IMR-90 (cell line): ENCODE results near the gene CDKL5. TPM values are rescaled to one million over a fixed set of nuclear protein-coding genes. Genes with fewer than 3 reads are reported as not detected.
"Not testable (repeated sequence)": the region's sequence is repeated elsewhere in the genome, so short reads cannot be mapped to it uniquely, and the experiment has no call there.

Experiments
- ATAC-seq: fragments of 200-7000 bp; cut with Tn5 transposase; 2 replicates; pipeline ENCODE4 v1.9.1; 2020; ENCODE audit warnings: low read depth, mild to moderate bottlenecking, moderate library complexity
- BruUV-seq: library from RNA; stranded (reverse); fragments of 400-500 nt; replicated peaks from 2 replicates; lab custom pipeline; 2021; lab: Mats Ljungman, UMichigan
- CTCF ChIA-PET: fragments of 300-600 bp; formaldehyde crosslinking; extraction: SDS; loops from one replicate; lab custom pipeline; 2021; ENCODE audit warnings: antibody characterized with exemption; lab: Yijun Ruan, JAX
- POLR2A ChIA-PET: fragments of 300-600 bp; sonication (Branson Sonifier 250); formaldehyde crosslinking; loops from one replicate; lab custom pipeline; 2022; ENCODE audit warnings: antibody characterized with exemption; ENCODE audit not compliant: unreplicated experiment; lab: Charles Lee
- DNase-seq: peaks from one replicate; pipeline ENCODE4 v3.0.0; 2013
- H2AFZ ChIP-seq: replicated peaks from 2 replicates; pipeline ENCODE3; 2013; ENCODE audit warnings: low read length, mild to moderate bottlenecking; ENCODE audit not compliant: poor library complexity
- H2AK5ac ChIP-seq: 2 replicates; pipeline ENCODE4 v1.6.1; 2013; ENCODE audit warnings: low read depth, low read length, inconsistent platforms
- H2AK9ac ChIP-seq: replicated peaks from 2 replicates; pipeline ENCODE3; 2013; ENCODE audit warnings: mild to moderate bottlenecking, low read depth, low read length, moderate library complexity; ENCODE audit not compliant: poor library complexity
- H2BK120ac ChIP-seq: 2 replicates; pipeline ENCODE4 v1.6.1; 2013; ENCODE audit warnings: low read depth, low read length, inconsistent platforms
- H2BK15ac ChIP-seq: 3 replicates; pipeline ENCODE4 v1.6.1; 2013; ENCODE audit warnings: low read depth, low read length, inconsistent platforms
- H2BK20ac ChIP-seq: 2 replicates; pipeline ENCODE4 v1.6.1; 2013; ENCODE audit warnings: low read depth, mild to moderate bottlenecking, inconsistent platforms, low read length, moderate library complexity
- H2BK5ac ChIP-seq: 2 replicates; pipeline ENCODE4 v1.6.1; 2013; ENCODE audit warnings: mild to moderate bottlenecking, low read depth, low read length, inconsistent platforms; ENCODE audit not compliant: poor library complexity, severe bottlenecking
- H3K14ac ChIP-seq: replicated peaks from 2 replicates; pipeline ENCODE4 v1.6.1; 2013; ENCODE audit warnings: low read depth, low read length, inconsistent platforms
- H3K18ac ChIP-seq: 2 replicates; pipeline ENCODE4 v1.6.1; 2013; ENCODE audit warnings: low read depth, low read length, control low read depth
- H3K23ac ChIP-seq: 2 replicates; pipeline ENCODE4 v1.6.1; 2013; ENCODE audit warnings: low read depth, low read length, inconsistent platforms
- H3K27ac ChIP-seq: 2 replicates; pipeline ENCODE4 v1.5.1; 2013; ENCODE audit warnings: mild to moderate bottlenecking, control low read depth, low read length; ENCODE audit not compliant: insufficient read depth
- H3K27me3 ChIP-seq: 2 replicates; pipeline ENCODE4 v1.6.1; 2013; ENCODE audit warnings: low read length; ENCODE audit not compliant: control insufficient read depth, insufficient read depth
- H3K36me3 ChIP-seq: 2 replicates; pipeline ENCODE4 v1.6.1; 2013; ENCODE audit warnings: low read length, mixed read lengths; ENCODE audit not compliant: control insufficient read depth, insufficient read depth
- H3K4ac ChIP-seq: 2 replicates; pipeline ENCODE4 v1.6.1; 2013; ENCODE audit warnings: low read depth, low read length, inconsistent platforms
- H3K4me1 ChIP-seq: 2 replicates; pipeline ENCODE4 v1.6.1; 2013; ENCODE audit warnings: low read length, mixed read lengths; ENCODE audit not compliant: control insufficient read depth, insufficient read depth
- H3K4me2 ChIP-seq: 2 replicates; pipeline ENCODE4 v1.6.1; 2013; ENCODE audit warnings: low read depth, mild to moderate bottlenecking, control low read depth, low read length, moderate library complexity
- H3K4me3 ChIP-seq: 2 replicates; pipeline ENCODE4 v1.5.1; 2013; ENCODE audit warnings: low read depth, mild to moderate bottlenecking, control low read depth, low read length, moderate library complexity; ENCODE audit not compliant: insufficient read depth
- H3K56ac ChIP-seq: 2 replicates; pipeline ENCODE4 v1.6.1; 2013; ENCODE audit warnings: low read length, inconsistent platforms; ENCODE audit not compliant: insufficient read depth; ENCODE audit errors: extremely low read depth
- H3K79me1 ChIP-seq, 2 experiments: 2 replicates each; pipeline ENCODE4 v1.6.1; 2013; ENCODE audit warnings: low read length in 2 of 2, inconsistent platforms in 1 of 2, low read depth in 1 of 2
- H3K9ac ChIP-seq: 2 replicates; pipeline ENCODE4 v1.6.1; 2013; ENCODE audit warnings: low read depth, low read length, control low read depth
- H3K9me1 ChIP-seq: 2 replicates; pipeline ENCODE4 v1.6.1; 2013; ENCODE audit warnings: low read length, inconsistent platforms; ENCODE audit not compliant: insufficient read depth
- H3K9me3 ChIP-seq: 2 replicates; pipeline ENCODE4 v1.6.1; 2013; ENCODE audit warnings: low read length; ENCODE audit not compliant: control insufficient read depth, insufficient read depth
- H4K20me1 ChIP-seq: 2 replicates; pipeline ENCODE4 v1.6.1; 2013; ENCODE audit warnings: low read length, inconsistent platforms; ENCODE audit not compliant: insufficient read depth
- H4K5ac ChIP-seq: 2 replicates; pipeline ENCODE4 v1.6.1; 2013; ENCODE audit warnings: mild to moderate bottlenecking, low read depth, low read length, control low read depth
- H4K8ac ChIP-seq, 2 experiments: 2 replicates each; pipeline ENCODE4 v1.6.1; 2013; ENCODE audit warnings: low read depth in 2 of 2, low read length in 2 of 2, control low read depth in 1 of 2, inconsistent platforms in 1 of 2
- H4K91ac ChIP-seq: 2 replicates; pipeline ENCODE4 v1.6.1; 2013; ENCODE audit warnings: low read depth, low read length, inconsistent platforms; ENCODE audit not compliant: insufficient read depth
- CHD1 ChIP-seq: IDR thresholded peaks from 2 replicates; pipeline ENCODE4 v1.6.1; 2012; ENCODE audit warnings: low read depth, low read length, improper control_type of control experiment
- FOS ChIP-seq: fragments of 150-350 bp; IDR thresholded peaks from 2 replicates; pipeline ENCODE4 v1.6.1; 2016; ENCODE audit warnings: low read depth, low read length
- MAFK ChIP-seq: IDR thresholded peaks from 2 replicates; pipeline ENCODE4 v1.6.1; 2012; ENCODE audit warnings: low read depth, low read length, improper control_type of control experiment
- NFE2L2 ChIP-seq: fragments of 150-350 bp; IDR thresholded peaks from 2 replicates; pipeline ENCODE4 v1.6.1; 2016; ENCODE audit warnings: low read depth, mild to moderate bottlenecking, low read length
- POLR2A ChIP-seq: IDR thresholded peaks from 2 replicates; pipeline ENCODE4 v1.6.1; 2012; ENCODE audit warnings: mild to moderate bottlenecking, low read depth, low read length
- RFX5 ChIP-seq: IDR thresholded peaks from 2 replicates; pipeline ENCODE4 v1.8.0; 2012; ENCODE audit warnings: low read depth, mild to moderate bottlenecking, low read length, moderate library complexity
- SMC3 ChIP-seq: fragments of 150-350 bp; IDR thresholded peaks from 2 replicates; pipeline ENCODE4 v1.6.1; 2016; ENCODE audit warnings: low read depth, mild to moderate bottlenecking, antibody characterized with exemption, low read length, moderate library complexity
- WGBS, 2 experiments: methylation state at CpG; one replicate each; pipeline versions ENCODE4 v1.1.5 to v1.1.7; 2013; ENCODE audit warnings: missing lambda C conversion rate in 2 of 2; ENCODE audit not compliant: insufficient read length in 1 of 2; ENCODE audit errors: extremely low coverage in 2 of 2; 5-methylcytosine and 5-hydroxymethylcytosine counted together
- dilution Hi-C: fragments of 300-500 bp; cut with HindIII; formaldehyde crosslinking; loops from one replicate; pipeline ENCODE4 v1.14.3; 2018; ENCODE audit warnings: low sequenced_read_pairs; ENCODE audit not compliant: unreplicated experiment
- in situ Hi-C: fragments of 300-500 bp; cut with MboI; formaldehyde crosslinking; loops from 3 replicates; pipeline ENCODE4 v1.14.3; 2019; ENCODE audit warnings: low sequenced_read_pairs, inconsistent platforms, mixed read lengths
- intact Hi-C: fragments of 100-400 bp; cut with micrococcal nuclease; formaldehyde crosslinking; loops from 2 replicates; pipeline ENCODE4 v1.10.0; 2022
- polyA plus RNA-seq, 3 experiments: library from polyadenylated mRNA; depleted of rRNA; stranded (reverse); fragments of >200 nt; gene quantifications; 2 replicates each; pipeline ENCODE4 v1.2.3, GENCODE V29; 2012; ENCODE audit warnings: low replicate concordance in 1 of 3
- total RNA-seq: library from RNA; depleted of rRNA; stranded (reverse); fragments of >200 nt; gene quantifications from 2 replicates; pipeline ENCODE4 v1.2.3, GENCODE V29; 2012

Gene CDKL5
- total and polyA plus RNA-seq, 2 of the 4 experiments (the other 2 are of a cell fraction), result 3.5 to 9.7 TPM

- no peak overlapping the region for H2BK15ac ChIP-seq
- H2BK20ac ChIP-seq, result no peak overlapping the region
- no peak overlapping the region for H2AFZ ChIP-seq
- H3K36me3 ChIP-seq, result 0 out of 2 replicates have a peak, but pooled peaks cover 1% of the 10 kb centered on the region
- WGBS, 2 experiments, result no CpG with 5 or more reads among the region's 5 CpGs
- no peaks in the 10 kb centered on the region; the same call in 1 of the 2 replicates for H3K4me1 ChIP-seq
- no peak overlapping the region for H2AK9ac ChIP-seq
- H4K8ac ChIP-seq, result no peak overlapping the region
- dilution Hi-C loops, result no loop called here
- no peak overlapping the region for H4K91ac ChIP-seq
- peaks cover 3 to 11% of the 10 kb centered on the region in 2 experiments; a peak in 3 of 4 replicates for H3K79me1 ChIP-seq
- no peak overlapping the region for H3K9ac ChIP-seq
- no peak overlapping the region for H3K23ac ChIP-seq
- H4K20me1 ChIP-seq, result no peaks in the 10 kb centered on the region; the same call in 1 of the 2 replicates
- no peaks in the 10 kb centered on the region for H3K9me3 ChIP-seq
- DNase-seq (no peak), ATAC-seq (no peak)
- BruUV-seq, result no TSS peak
- ChIA-PET CTCF (interaction anchor here (0.7 kb wide), 1 partner anchor 16 kb away, joined by 5 read pairs; no protein-coding TSS in a partner anchor), POLR2A (no interaction called here)
- no peak overlapping the region for H2BK5ac ChIP-seq
- no peak overlapping the region for H3K4me2 ChIP-seq
- no peak overlapping the region for H3K56ac ChIP-seq
- intact Hi-C loops, result loop anchor here (10.0 kb wide), 1 partner anchor 147 kb away; no protein-coding TSS in a partner anchor
- H3K18ac ChIP-seq, result no peak overlapping the region
- no peaks in the 10 kb centered on the region for H3K9me1 ChIP-seq
- no peak overlapping the region for H3K4ac ChIP-seq
- no peak for TF ChIP-seq CHD1
- TF ChIP-seq NFE2L2, result no peak
- no peak for TF ChIP-seq RFX5
- no peak for TF ChIP-seq POLR2A
- no peak for TF ChIP-seq SMC3
- TF ChIP-seq MAFK, result no peak
- no peak for TF ChIP-seq FOS
- no peaks in the 10 kb centered on the region for H3K27me3 ChIP-seq
- in situ Hi-C loops, result loop anchor here (10.0 kb wide), 1 partner anchor 257 kb away; no protein-coding TSS in a partner anchor
- no peak overlapping the region for H3K4me3 ChIP-seq
- no peak overlapping the region for H2AK5ac ChIP-seq
- H3K27ac ChIP-seq, result no peak overlapping the region
- H3K14ac ChIP-seq, result no peak overlapping the region
- H2BK120ac ChIP-seq, result no peak overlapping the region
- H4K5ac ChIP-seq, result no peak overlapping the region
Measured at GRCh38 chrX:18428006-18428405, 2.6 kb downstream of the CDKL5 start.

- H3K36me3 ChIP-seq, H2BK15ac ChIP-seq, H4K8ac ChIP-seq, H3K18ac ChIP-seq, H3K4me1 ChIP-seq, H3K4ac ChIP-seq, ATAC-seq, in situ Hi-C loops, H3K27me3 ChIP-seq, H4K20me1 ChIP-seq, H2BK5ac ChIP-seq, H3K4me3 ChIP-seq, POLR2A ChIA-PET, H4K91ac ChIP-seq, H2AFZ ChIP-seq, H3K9me3 ChIP-seq, intact Hi-C loops, H3K56ac ChIP-seq, H2AK5ac ChIP-seq, H3K23ac ChIP-seq, H4K5ac ChIP-seq, H3K4me2 ChIP-seq, dilution Hi-C loops, H3K27ac ChIP-seq, H3K9ac ChIP-seq, BruUV-seq, H2BK120ac ChIP-seq, CTCF ChIA-PET, H3K14ac ChIP-seq, H3K9me1 ChIP-seq, DNase-seq, H2AK9ac ChIP-seq, H2BK20ac ChIP-seq: not testable (repeated sequence)
- no CpG with 5 or more reads among the region's 14 CpGs for WGBS, 2 experiments
- H3K79me1 ChIP-seq, result peaks cover 3 to 13% of the 10 kb centered on the region in 2 experiments; a peak in 2 of 4 replicates
Measured at GRCh38 chrX:18433288-18433687, 7.9 kb downstream of the CDKL5 start.
